ENCODE results near the gene BOD1.

BOD1 gene

DNA sequence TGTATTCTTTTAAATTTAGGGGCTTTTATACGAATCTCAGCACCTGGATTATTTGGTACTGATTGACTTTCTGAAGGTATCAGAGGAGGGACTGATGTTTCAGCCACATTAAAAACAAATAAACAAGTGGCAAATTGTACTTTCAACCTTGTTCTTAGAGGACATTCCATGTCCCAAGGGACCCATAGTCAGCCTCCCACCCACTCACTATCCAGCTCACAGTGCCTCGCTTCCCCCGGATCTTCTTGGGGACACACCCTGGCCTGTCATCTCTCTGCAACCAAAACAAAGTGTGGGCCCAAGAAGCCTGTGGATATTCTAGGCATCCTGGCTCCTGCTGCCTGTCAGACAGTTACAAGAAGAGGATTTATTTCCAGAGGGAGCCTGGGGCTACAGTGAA is 8.8 kb upstream of the BOD1 start:
- no peak overlapping the region for H3K27ac ChIP-seq
- TF ChIP-seq, protein P1, sequence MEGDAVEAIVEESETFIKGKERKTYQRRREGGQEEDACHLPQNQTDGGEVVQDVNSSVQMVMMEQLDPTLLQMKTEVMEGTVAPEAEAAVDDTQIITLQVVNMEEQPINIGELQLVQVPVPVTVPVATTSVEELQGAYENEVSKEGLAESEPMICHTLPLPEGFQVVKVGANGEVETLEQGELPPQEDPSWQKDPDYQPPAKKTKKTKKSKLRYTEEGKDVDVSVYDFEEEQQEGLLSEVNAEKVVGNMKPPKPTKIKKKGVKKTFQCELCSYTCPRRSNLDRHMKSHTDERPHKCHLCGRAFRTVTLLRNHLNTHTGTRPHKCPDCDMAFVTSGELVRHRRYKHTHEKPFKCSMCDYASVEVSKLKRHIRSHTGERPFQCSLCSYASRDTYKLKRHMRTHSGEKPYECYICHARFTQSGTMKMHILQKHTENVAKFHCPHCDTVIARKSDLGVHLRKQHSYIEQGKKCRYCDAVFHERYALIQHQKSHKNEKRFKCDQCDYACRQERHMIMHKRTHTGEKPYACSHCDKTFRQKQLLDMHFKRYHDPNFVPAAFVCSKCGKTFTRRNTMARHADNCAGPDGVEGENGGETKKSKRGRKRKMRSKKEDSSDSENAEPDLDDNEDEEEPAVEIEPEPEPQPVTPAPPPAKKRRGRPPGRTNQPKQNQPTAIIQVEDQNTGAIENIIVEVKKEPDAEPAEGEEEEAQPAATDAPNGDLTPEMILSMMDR (conservative IDR thresholded peaks at IDR 0.05) = no peak
- no peak for TF ChIP-seq ZFX (IDR thresholded peaks at IDR 0.05)

- no peak for TF ChIP-seq ZFX (IDR thresholded peaks at IDR 0.05)
- TF ChIP-seq, protein P1 (conservative IDR thresholded peaks at IDR 0.05) = no peak
- no peak overlapping the region for H3K27ac ChIP-seq
Measured at GRCh38 chr5:173624282-173624681, 7.8 kb upstream of the BOD1 start.

DNA sequence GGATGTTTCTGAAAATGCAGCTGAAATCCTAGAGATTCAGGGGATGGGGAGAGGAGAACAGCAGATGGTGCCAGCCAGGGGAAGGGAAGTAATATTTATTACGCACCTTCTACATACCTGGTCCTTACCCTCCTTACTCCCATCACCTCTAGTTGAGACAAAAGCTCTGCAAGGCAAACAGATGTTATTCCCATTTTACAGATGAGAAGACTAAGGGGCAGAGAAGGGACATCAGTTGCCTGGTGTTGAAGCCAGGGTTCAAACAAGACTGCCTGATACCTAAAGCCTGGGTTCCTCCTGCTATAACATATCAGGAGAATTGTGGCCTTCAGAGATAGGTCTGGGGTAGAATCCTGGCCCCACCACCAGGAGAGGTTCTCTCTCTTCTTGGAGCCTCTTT is 7.3 kb upstream of the BOD1 start:
- H3K27ac ChIP-seq = no peak overlapping the region
- TF ChIP-seq ZFX (IDR thresholded peaks at IDR 0.05) = no peak
- TF ChIP-seq, protein P1 (conservative IDR thresholded peaks at IDR 0.05) = no peak

- H3K27ac ChIP-seq = no peak overlapping the region
Measured at GRCh38 chr5:173623296-173623771, 6.9 kb upstream of the BOD1 start.

GRCh38 chr5:173622183-173623047 is 6.0 kb upstream of the BOD1 start:
- TF ChIP-seq ZFX (IDR thresholded peaks at IDR 0.05) = no peak
- TF ChIP-seq, protein P1 (conservative IDR thresholded peaks at IDR 0.05) = no peak
- no peak overlapping the region for H3K27ac ChIP-seq

More at GRCh38 chr5:173623296-173623771, 6.9 kb upstream of the BOD1 start:
- TF ChIP-seq ZFX (IDR thresholded peaks at IDR 0.05) = no peak
- TF ChIP-seq, protein P1 (conservative IDR thresholded peaks at IDR 0.05) = no peak

DNA sequence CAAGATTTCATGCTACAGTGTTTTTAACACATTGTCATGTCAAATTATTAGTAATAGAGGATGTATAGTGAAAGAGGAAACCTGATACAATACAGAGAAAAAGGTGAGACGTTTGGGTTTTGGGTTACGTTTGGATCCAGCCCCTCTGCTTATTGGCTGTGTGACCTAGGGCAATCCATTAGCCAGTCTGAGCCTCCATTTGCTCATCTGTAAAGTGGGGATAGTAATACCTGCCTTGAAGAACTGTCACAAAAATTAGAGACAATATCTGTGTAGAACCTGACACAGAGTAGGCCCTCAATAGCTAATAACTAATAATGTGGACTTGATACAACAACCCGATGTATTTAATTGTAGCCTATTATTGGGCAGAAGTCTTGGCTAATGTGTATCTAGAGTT is 4.3 kb upstream of the BOD1 start:
- no peak for TF ChIP-seq ZFX (IDR thresholded peaks at IDR 0.05)
- TF ChIP-seq, protein P1 (conservative IDR thresholded peaks at IDR 0.05) = no peak
- H3K27ac ChIP-seq = no peak overlapping the region

GRCh38 chr5:173618927-173619519 is 2.6 kb upstream of the BOD1 start:
- TF ChIP-seq ZFX (IDR thresholded peaks at IDR 0.05) = no peak
- TF ChIP-seq, protein P1 (conservative IDR thresholded peaks at IDR 0.05) = peak; percentile 81
- H3K27ac ChIP-seq = no peak overlapping the region

Data from C4-2B (cell line).